GM19240 (cell line): ENCODE data around the gene AKT2.

Experiments
- DNase-seq: peaks from one replicate; pipeline ENCODE4 v3.0.0; 2011; ENCODE audit warnings: low spot score; ENCODE audit not compliant: insufficient read length

The AKT2 gene

GRCh38 chr19:40254714-40255418, 30.3 kb downstream of the AKT2 start:
- DNase-seq = no peak

GRCh38 chr19:40253611-40254092, 31.5 kb downstream of the AKT2 start:
- no peak for DNase-seq

GRCh38 chr19:40252395-40252794, 32.8 kb downstream of the AKT2 start:
- DNase-seq = no peak

DNA sequence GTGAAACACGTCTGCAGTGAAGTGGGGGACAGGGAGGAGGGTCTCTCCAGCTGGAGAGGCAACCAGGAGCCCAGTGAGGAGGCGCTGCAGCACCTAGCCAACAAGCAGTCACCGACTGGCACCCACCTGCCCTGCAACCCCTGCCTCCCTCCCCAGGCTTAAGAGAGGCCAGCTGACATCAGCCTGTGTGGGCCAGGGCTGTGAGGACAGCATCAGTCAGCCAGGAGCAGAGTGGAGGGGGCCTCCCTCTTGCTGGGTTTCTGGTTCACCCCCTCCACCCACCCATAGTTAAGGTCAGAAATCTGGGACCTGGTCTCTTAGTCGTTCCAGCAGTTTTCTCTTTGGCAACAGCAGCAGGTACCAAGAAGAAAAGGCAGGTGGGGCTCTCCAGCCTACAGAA, 33.2 kb downstream of the AKT2 start:
- no peak for DNase-seq

GRCh38 chr19:40251244-40251643, 33.9 kb downstream of the AKT2 start:
- no peak for DNase-seq

DNA sequence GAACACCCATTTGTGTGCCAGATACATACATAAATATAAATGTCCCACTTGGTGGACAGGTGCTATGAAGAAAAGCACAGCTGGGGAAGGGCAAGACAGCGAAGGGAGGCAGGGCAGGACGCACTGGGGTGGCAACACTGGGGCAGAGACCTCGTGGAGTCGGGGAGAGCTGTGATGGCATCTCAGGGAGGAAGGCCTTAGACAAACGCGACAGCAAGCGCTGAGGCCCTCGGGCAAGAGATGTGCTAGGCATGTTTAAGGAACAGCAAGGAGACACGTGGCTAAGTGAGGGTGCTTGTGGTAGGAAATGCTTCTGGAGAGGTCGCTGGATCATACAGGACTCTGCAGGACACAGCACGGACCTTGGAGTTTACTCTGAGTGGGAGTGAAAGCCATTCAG, 35.4 kb downstream of the AKT2 start:
- no peak for DNase-seq

- DNase-seq = no peak
Observed at GRCh38 chr19:40249201-40249600, 35.9 kb downstream of the AKT2 start.

- no peak for DNase-seq
Observed at GRCh38 chr19:40247735-40248262, 37.3 kb downstream of the AKT2 start.

DNA sequence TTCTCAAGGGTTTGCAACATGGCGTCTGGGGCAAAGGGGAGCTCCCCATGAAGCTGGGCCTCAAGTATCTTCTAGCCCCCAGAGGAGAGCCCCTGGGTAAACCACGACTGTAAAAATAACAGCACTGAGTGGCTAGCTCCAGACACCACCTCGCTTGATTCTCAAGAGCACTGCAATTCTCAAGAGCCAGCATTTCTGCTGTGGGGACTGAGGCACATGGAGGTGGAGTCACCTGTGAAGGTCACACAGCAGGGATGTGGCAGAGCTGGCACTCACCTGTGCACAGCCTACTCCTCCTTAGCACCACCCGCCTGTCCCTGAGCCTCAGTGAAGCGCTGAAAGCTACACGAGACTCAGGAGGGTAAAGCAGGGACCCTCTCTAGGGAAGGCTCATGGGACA, 38.0 kb downstream of the AKT2 start:
- no peak for DNase-seq

DNA sequence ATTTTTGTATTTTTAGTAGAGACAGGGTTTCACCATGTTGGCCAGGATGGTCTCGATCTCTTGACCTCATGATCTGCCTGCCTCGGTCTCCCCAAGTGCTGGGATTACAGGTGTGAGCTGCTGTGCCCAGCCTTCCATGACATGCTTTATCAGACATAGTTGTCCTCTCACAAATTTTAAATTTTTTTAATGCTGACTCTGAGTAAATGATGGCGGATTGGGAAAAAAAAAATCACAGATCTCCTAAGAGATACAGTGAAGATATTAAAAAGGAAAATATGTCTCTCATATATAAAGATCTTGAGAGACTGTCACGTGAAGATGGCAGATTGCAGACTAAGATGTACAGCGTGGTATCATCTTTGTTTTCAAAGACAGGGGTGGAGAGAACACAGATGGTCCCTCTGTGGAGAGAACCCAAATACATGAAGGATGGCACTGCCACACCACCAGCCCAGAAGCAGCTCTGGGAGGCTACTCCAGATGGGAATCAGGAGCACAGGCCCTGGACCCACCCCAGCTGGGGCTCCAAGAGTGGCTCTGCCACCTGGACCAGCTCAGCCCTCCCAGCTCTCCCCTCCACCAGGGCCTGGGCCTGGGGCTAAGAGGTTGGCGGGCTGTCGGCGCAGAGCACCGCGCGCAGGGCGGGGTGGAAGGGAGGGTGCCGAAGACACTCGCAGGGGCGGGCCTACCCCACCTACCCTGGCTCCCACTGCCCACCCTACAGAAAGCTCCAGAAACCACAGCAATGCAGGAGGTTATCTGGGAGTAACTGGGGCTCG, 38.7 kb downstream of the AKT2 start:
- DNase-seq = no peak

GRCh38 chr19:40245506-40246128, 39.5 kb downstream of the AKT2 start:
- DNase-seq = no peak

- DNase-seq = no peak
Observed at GRCh38 chr19:40244579-40245317, 40.4 kb downstream of the AKT2 start.

GRCh38 chr19:40243181-40243580, 42.0 kb downstream of the AKT2 start:
- DNase-seq = no peak

DNA sequence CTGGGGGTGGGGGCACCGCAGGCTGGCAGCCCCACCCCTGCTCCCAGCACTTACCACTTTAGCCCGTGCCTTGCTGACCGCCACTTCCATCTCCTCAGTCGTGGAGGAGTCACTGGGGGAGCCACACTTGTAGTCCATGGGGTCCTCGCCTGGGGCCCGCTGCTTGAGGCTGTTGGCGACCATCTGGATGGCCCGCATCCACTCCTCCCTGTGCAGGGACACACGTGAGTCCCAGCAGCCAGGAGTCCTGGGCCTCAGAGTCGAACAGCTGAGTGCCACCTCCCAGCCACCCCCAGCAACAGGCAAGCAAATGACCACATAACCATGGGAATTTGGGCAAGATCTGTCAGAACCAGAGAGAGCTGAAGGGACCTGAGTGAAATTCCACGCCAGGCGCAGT, 42.7 kb downstream of the AKT2 start:
- DNase-seq = no peak

GRCh38 chr19:40241809-40242384, 43.2 kb downstream of the AKT2 start:
- no peak for DNase-seq

DNA sequence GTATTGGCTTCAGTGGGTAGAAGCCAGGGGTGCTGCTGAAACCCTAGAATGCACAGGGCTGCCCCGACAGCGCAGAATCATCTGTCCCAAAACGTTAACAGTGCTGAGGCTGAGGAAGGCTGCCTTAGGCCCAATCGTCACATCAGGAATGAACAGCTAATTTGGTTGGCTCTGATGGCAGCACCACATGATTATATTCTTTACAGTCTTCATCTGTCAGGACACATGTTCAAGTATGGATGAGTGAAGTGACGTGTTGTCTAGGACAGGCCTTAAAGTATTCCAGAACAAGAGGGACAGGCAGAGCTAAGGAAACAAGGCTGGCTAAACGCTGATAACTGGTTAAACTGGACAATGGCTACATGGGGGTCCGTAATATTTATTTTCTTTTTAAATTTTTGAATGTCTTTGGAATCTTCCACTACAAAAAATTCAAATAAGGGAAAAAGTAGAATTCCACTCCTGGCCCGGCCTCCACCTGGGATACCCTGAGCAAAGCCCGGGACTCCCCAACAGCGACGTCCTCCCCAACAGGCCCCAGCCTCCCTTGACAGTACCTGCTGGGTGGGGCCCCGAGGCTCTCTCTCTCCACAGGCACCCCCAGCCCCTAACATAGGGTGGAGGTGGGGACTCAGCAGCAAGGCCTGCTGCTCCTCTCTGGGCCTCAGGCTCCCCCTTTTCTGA, 43.9 kb downstream of the AKT2 start:
- DNase-seq = no peak

- no peak for DNase-seq
Observed at GRCh38 chr19:40240332-40240731, 44.8 kb downstream of the AKT2 start.

- no peak for DNase-seq
Observed at GRCh38 chr19:40239415-40240226, 45.5 kb downstream of the AKT2 start.

DNA sequence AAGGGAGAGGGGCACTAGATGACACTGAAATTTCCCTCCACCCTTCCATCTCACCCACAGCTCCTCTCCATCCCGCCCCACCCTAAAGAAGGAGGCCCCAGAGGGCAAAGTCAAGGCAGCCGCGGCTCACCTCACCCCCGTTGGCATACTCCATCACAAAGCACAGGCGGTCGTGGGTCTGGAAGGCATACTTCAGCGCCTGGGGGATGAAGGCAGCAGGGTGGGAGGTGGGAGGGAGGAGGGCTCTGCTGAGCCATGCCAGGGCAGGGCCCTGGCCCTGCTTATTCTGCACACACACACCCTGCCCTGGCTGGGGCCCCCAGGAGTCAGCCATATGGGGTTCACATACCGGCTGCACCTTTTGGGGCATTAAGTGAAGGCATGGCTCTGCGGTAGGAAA, 46.4 kb downstream of the AKT2 start:
- no peak for DNase-seq

DNA sequence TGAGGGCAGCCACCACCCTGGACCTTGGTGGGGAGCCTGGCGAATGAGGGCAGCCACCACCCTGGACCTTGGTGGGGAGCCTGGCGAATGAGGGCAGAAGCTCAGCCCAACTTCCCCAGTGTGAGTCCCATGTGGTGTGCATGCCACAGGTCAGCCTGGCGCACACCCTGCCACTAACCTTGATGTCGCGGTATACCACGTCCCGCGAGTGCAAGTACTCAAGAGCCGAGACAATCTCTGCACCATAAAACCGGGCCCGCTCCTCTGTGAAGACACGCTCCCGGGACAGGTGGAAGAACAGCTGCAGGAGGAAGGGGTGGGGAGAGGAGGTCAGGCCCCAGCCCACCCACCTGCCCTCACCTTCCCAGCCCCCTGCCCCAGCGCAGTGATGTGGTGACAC, 47.4 kb downstream of the AKT2 start:
- no peak for DNase-seq
